ENCODE results near the gene PIGU.

DNA sequence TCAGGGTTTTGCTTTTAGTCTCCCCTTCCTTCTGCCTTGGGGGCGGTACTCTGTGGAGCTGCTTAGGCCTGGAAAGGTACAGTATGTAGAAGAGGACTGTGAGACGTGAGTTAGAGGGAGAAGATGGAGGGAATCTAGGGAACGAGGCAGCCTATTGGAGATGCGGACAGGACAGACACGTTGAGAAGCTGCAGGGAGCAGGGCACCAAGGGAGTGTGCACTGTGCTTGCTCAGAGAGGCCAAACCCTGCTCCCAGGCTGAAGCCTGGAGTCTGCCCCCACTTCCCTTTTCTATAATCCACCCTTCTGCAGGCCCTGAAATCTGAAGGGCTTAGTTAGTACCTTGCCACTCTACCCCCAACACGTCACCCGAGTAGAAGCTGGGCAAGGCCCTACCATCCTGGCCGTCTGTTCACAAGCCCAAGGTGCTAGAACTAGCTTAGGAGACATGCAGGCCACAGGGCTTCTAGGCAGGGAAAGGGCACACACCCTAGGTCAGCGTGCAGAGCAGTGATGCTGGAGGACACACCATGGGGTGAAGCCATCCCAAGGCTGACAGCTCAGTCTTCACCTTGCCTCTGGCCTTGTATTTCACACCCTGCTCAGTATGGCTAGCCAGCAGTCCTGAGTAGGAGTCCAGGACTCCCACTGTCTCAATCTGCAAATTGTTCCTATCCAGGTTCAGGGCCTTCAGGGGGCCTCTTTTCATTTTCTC lies 34.1 kb upstream of the PIGU start:
- no peak for TF ChIP-seq GATA2 (IDR thresholded peaks at IDR 0.05; ENCODE audit: low read depth, low read length)
- no peak for TF ChIP-seq GATA3 (IDR thresholded peaks at IDR 0.05; ENCODE audit: low read depth, low read length)

All from SH-SY5Y (cell line).